ENCODE results near the gene DNA2.

DNA2 gene

DNA sequence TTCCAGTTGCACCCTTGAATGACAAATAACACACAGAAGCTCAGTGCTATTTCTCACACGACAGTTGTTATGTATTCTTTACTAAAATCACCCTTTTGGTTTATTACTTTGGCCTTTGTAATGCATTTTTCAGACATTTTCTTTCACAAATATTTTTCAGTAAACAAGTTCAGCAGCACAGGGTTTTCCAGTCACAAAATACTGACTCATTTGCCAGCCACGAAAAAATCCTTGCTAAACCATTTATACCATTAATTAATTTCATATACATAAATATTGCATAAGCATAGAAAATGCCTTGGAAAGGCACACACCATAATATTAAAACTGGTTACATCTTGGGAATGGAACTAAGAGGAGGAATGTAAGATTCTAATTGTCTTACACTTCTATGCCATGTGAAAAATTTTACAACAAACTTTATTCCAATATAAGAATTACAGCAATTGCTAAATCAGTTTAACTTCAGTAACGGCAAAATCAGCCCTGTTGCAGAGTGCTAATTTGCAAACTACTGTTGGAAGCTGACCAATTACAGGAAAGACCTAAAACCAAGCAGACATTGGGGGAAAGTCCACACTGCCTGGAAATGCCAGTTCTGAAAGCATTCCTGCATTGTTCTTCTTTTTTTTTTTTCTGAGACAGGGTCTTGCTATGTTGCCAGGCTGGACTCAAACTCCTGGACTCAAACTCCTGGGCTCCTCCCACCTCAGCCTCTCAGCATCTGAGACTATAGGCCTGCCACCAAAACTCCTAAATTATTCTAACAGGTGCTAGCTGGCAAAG lies 107.5 kb downstream of the DNA2 start:
- DNase-seq (ENCODE audit: low read depth, low spot score), result no peak
